HepG2 (cell line): Measurements from ENCODE around the gene BLOC1S4. TPM values are rescaled to one million over a fixed set of nuclear protein-coding genes. Genes with fewer than 3 reads are reported as not detected.
A peak's percentile ranks its signal among the peaks of the same experiment; 100 is the strongest.

Experiments
- PBX2 ChIP-seq: IDR thresholded peaks from 2 replicates; pipeline ENCODE4 v1.6.1; 2016; ENCODE audit warnings: control low read depth
- REPIN1 ChIP-seq: sonication (generic); formaldehyde crosslinking; IDR thresholded peaks from 2 replicates; pipeline ENCODE4 v1.8.0; 2022; ENCODE audit warnings: missing genetic modification reagents, low read depth, mild to moderate bottlenecking, borderline replicate concordance
- ZNF234 ChIP-seq: sonication (generic); formaldehyde crosslinking; conservative IDR thresholded peaks from 2 replicates; pipeline ENCODE4 v1.5.1; 2020; ENCODE audit warnings: mild to moderate bottlenecking, missing genetic modification reagents
- ZNF75D ChIP-seq: sonication (generic); formaldehyde crosslinking; IDR thresholded peaks from 2 replicates; pipeline ENCODE4 v1.8.1; 2023; ENCODE audit warnings: missing genetic modification reagents, mild to moderate bottlenecking, borderline replicate concordance
- ZSCAN22 ChIP-seq: sonication (generic); formaldehyde crosslinking; IDR thresholded peaks from 2 replicates; pipeline ENCODE4 v1.4.0; 2020; ENCODE audit warnings: mild to moderate bottlenecking, missing genetic modification reagents
- polyA plus RNA-seq, 8 experiments: library from polyadenylated mRNA; depleted of rRNA in 3 of 8; stranded (reverse) in 7 of 8; unstranded in 1 of 8; fragments of >200 nt; fragmentation: Illumina TruSeq in 4 of 8; extraction: Trizol in 4 of 8; gene quantifications; 2 replicates each; pipeline versions ENCODE4 v1.2.1 to v1.2.3, GENCODE V29; 2011 to 2016; ENCODE audit warnings: low read depth in 4 of 8, missing spikeins in 1 of 8, mixed read lengths in 1 of 8; ENCODE audit not compliant: insufficient read depth in 1 of 8
- total RNA-seq, 5 experiments: library from RNA; depleted of rRNA; stranded (reverse); fragments of >200 nt; fragmentation: Illumina TruSeq; extraction: Trizol; gene quantifications; 2 replicates each; pipeline ENCODE4 v1.2.3, GENCODE V29; 2016; ENCODE audit warnings: low read depth in 1 of 5
- TF ChIP-seq, protein P1 (sequence below), 2 experiments: sonication (generic) in 1 of 2; formaldehyde crosslinking in 1 of 2; IDR thresholded peaks; 2 replicates each; pipeline versions ENCODE4 v1.4.0 to v1.6.1; 2018 to 2020; ENCODE audit warnings: missing genetic modification reagents in 2 of 2, borderline replicate concordance in 1 of 2, low read depth in 1 of 2, mild to moderate bottlenecking in 1 of 2, missing biosample characterization in 1 of 2

Gene BLOC1S4
- total and polyA plus RNA-seq, 2 of the 13 experiments (the other 11 are each of a cell fraction or from before 2014, with no cell fraction given) = 15.5 to 20.9 TPM

DNA sequence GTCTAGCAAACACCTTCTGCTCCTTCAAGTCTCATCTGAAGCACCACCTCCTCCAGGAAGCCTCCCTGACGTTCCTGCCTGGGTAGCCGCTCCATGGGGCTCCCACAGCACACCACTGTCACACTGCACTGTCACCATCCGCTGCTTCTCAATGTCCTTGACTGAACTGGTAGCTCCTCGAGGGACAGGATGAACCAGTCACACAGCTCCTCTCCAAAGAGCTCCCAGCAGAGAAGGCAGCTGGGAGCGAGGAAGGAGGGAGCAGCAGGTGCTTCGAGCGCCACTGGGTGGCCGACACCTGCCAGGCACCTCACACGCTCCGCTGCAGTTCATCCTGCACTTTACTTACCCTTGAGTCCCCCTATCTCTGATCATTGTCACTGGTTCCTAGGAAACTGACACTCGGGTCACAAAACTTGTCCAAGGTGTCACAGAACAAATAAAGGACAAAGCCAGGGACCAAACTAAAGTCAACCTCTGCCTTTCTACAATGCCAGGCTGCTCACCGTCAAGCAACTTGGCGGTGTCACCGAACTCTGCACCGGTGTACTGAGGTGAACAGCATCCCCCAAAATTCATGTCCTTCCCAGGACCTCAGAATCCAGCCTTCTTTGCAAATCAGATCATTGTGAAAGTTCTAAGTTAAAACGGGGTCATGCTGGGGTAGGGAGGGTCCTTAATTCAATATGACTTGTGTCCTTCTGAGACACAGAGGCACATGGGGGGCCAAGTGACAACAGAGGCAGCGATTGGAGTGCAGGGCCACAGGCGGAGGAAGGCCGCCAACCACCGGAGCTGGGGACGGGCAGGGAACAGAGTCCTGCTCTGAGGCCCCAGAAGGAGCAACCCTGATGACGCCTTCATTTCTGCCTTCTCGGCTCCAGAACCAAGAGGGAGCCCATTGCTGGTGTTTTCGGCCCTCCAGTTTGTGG, 27.8 kb upstream of the BLOC1S4 start (continued):
- TF ChIP-seq, protein P1, sequence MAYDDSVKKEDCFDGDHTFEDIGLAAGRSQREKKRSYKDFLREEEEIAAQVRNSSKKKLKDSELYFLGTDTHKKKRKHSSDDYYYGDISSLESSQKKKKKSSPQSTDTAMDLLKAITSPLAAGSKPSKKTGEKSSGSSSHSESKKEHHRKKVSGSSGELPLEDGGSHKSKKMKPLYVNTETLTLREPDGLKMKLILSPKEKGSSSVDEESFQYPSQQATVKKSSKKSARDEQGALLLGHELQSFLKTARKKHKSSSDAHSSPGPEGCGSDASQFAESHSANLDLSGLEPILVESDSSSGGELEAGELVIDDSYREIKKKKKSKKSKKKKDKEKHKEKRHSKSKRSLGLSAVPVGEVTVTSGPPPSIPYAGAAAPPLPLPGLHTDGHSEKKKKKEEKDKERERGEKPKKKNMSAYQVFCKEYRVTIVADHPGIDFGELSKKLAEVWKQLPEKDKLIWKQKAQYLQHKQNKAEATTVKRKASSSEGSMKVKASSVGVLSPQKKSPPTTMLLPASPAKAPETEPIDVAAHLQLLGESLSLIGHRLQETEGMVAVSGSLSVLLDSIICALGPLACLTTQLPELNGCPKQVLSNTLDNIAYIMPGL (CRISPR knock-in tag; IDR thresholded peaks at IDR 0.05; ENCODE audit: borderline replicate concordance in 1 of 2, low read depth in 1 of 2) = 0 out of 4 replicates have a peak, but pooled peaks of 1 of the 2 experiments have one; percentile 22
- TF ChIP-seq PBX2 (CRISPR knock-in tag) (no peak), ZNF75D (no peak), ZNF234 (CRISPR knock-in tag) (no peak), ZSCAN22 (CRISPR knock-in tag) (0 out of 2 replicates have a peak, but pooled peaks have one; percentile 37), REPIN1 (CRISPR knock-in tag) (0 out of 2 replicates have a peak, but pooled peaks have one; percentile 20)
